HepG2 (cell line): ENCODE measurements around the gene MAP3K14.

Experiments
- ARID2 ChIP-seq: sonication (generic); formaldehyde crosslinking; IDR thresholded peaks from 2 replicates; pipeline ENCODE4 v1.8.1; 2022; ENCODE audit warnings: mild to moderate bottlenecking, missing genetic modification reagents, borderline replicate concordance
- CTCF ChIP-seq: sonication (generic); formaldehyde crosslinking; IDR thresholded peaks from 2 replicates; pipeline ENCODE4 v1.5.0; 2020; ENCODE audit warnings: mild to moderate bottlenecking, missing genetic modification reagents, moderate library complexity
- EZH2 ChIP-seq: conservative IDR thresholded peaks from 2 replicates; pipeline ENCODE4 v1.6.1; 2012; ENCODE audit warnings: mild to moderate bottlenecking, low read depth, low read length, moderate library complexity
- IRX3 ChIP-seq: sonication (generic); formaldehyde crosslinking; IDR thresholded peaks from 2 replicates; pipeline ENCODE4 v1.8.1; 2023; ENCODE audit warnings: mild to moderate bottlenecking, low read depth, missing genetic modification reagents, borderline replicate concordance
- JUND ChIP-seq: sonication (generic); formaldehyde crosslinking; IDR thresholded peaks from 2 replicates; pipeline ENCODE4 v1.8.0; 2022; ENCODE audit warnings: mild to moderate bottlenecking, missing genetic modification reagents
- MTF2 ChIP-seq: sonication (generic); formaldehyde crosslinking; IDR thresholded peaks from 2 replicates; pipeline ENCODE4 v1.5.0; 2020; ENCODE audit warnings: missing genetic modification reagents, borderline replicate concordance
- SMC3 ChIP-seq: IDR thresholded peaks from 2 replicates; pipeline ENCODE4 v1.6.1; 2011; ENCODE audit warnings: low read length, improper control_type of control experiment
- SP1 ChIP-seq, 2 experiments: fragments of 450-650 bp in 1 of 2; sonication (generic) in 1 of 2; formaldehyde crosslinking in 1 of 2; IDR thresholded peaks; 2 replicates each; pipeline versions ENCODE4 v1.4.0 to v1.6.1; 2016 to 2020; ENCODE audit warnings: missing genetic modification reagents in 1 of 2
- TCF12 ChIP-seq, 2 experiments: fragments of 450-650 bp in 1 of 2; sonication (generic) in 1 of 2; formaldehyde crosslinking in 1 of 2; IDR thresholded peaks; 2 replicates each; pipeline versions ENCODE4 v1.6.1 to v1.8.0; 2017 to 2022; ENCODE audit warnings: antibody characterized with exemption in 1 of 2, mild to moderate bottlenecking in 1 of 2, missing genetic modification reagents in 1 of 2, moderate library complexity in 1 of 2
- ZBTB1 ChIP-seq: sonication (generic); formaldehyde crosslinking; IDR thresholded peaks from 2 replicates; pipeline ENCODE4 v1.4.0; 2020; ENCODE audit warnings: missing genetic modification reagents, borderline replicate concordance
- ZBTB4 ChIP-seq: sonication (generic); formaldehyde crosslinking; IDR thresholded peaks from 2 replicates; pipeline ENCODE4 v1.4.0; 2020; ENCODE audit warnings: missing genetic modification reagents, mild to moderate bottlenecking, borderline replicate concordance
- ZBTB7B ChIP-seq: sonication (generic); formaldehyde crosslinking; IDR thresholded peaks from 2 replicates; pipeline ENCODE4 v1.4.0; 2020; ENCODE audit warnings: missing genetic modification reagents
- ZNF17 ChIP-seq: sonication (generic); formaldehyde crosslinking; IDR thresholded peaks from 2 replicates; pipeline ENCODE4 v1.5.0; 2020; ENCODE audit warnings: mild to moderate bottlenecking, missing genetic modification reagents
- ZNF24 ChIP-seq: fragments of 450-650 bp; IDR thresholded peaks from 2 replicates; pipeline ENCODE4 v1.6.1; 2017; ENCODE audit warnings: antibody characterized with exemption, mild to moderate bottlenecking

- TF ChIP-seq ARID2: no peak
- no peak for TF ChIP-seq IRX3 (CRISPR knock-in tag)
- no peak for TF ChIP-seq SP1 (IDR thresholded peaks at IDR 0.05)
- TF ChIP-seq SP1 (CRISPR knock-in tag; IDR thresholded peaks at IDR 0.05): no peak
- TF ChIP-seq ZBTB1 (CRISPR knock-in tag): no peak
- TF ChIP-seq CTCF (CRISPR knock-in tag): no peak
- TF ChIP-seq ZNF17 (CRISPR knock-in tag): no peak
- no peak for TF ChIP-seq MTF2 (CRISPR knock-in tag)
- TF ChIP-seq ZBTB4 (CRISPR knock-in tag): no peak
- no peak for TF ChIP-seq ZNF24
- TF ChIP-seq SMC3: no peak
- no peak for TF ChIP-seq EZH2
- TF ChIP-seq JUND (CRISPR knock-in tag): no peak
- no peak for TF ChIP-seq TCF12 (IDR thresholded peaks at IDR 0.05)
- no peak for TF ChIP-seq TCF12 (CRISPR knock-in tag; IDR thresholded peaks at IDR 0.05)
- TF ChIP-seq ZBTB7B (CRISPR knock-in tag): no peak
These were observed 45.2 kb upstream of the MAP3K14 start for GRCh38 chr17:45361976-45362375.
